C4-2B (cell line): Measurements from ENCODE around the gene CCDC138.

ENCODE experiments used
- ZFX ChIP-seq: fragments of 450-650 bp; IDR thresholded peaks from 2 replicates; pipeline ENCODE4 v1.6.1; 2017
- TF ChIP-seq, protein P1 (sequence below): fragments of 450-650 bp; conservative IDR thresholded peaks from 2 replicates; pipeline ENCODE4 v1.5.1; 2017; ENCODE audit warnings: mild to moderate bottlenecking

DNA sequence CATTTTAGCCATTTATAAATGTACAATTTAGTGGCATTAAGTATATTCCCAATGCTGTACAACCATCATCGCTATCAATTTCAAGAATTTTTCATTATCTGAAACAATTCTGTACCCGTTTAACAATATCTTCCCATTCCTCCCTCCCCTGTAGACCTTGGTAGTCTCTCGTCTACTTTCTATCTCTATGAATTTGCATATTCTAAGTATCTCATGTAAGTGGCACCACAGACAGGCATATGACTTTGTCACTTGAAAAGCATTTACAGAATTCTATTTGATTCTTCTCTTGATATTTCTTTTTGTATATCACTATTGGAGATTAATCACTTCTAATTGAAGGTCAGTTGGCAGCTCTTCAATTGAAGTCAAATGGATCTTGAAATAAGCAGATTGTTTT lies 48.0 kb downstream of the CCDC138 start:
- TF ChIP-seq, protein P1, sequence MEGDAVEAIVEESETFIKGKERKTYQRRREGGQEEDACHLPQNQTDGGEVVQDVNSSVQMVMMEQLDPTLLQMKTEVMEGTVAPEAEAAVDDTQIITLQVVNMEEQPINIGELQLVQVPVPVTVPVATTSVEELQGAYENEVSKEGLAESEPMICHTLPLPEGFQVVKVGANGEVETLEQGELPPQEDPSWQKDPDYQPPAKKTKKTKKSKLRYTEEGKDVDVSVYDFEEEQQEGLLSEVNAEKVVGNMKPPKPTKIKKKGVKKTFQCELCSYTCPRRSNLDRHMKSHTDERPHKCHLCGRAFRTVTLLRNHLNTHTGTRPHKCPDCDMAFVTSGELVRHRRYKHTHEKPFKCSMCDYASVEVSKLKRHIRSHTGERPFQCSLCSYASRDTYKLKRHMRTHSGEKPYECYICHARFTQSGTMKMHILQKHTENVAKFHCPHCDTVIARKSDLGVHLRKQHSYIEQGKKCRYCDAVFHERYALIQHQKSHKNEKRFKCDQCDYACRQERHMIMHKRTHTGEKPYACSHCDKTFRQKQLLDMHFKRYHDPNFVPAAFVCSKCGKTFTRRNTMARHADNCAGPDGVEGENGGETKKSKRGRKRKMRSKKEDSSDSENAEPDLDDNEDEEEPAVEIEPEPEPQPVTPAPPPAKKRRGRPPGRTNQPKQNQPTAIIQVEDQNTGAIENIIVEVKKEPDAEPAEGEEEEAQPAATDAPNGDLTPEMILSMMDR = no peak
- no peak for TF ChIP-seq ZFX
